Liver (tissue), 3 donors: ENCODE data around the gene DSCAML1.

Experiments used
- CTCF ChIP-seq: fragments of 150-350 bp; IDR thresholded peaks from 2 replicates; pipeline ENCODE4 v1.5.1; 2017; ENCODE audit warnings: improper control_type of control experiment, low read depth, low read length; ENCODE audit not compliant: missing input control
- GABPA ChIP-seq, 2 donors: IDR thresholded peaks in 1 of 2; conservative IDR thresholded peaks in 1 of 2; 2 replicates each; pipeline ENCODE4 v1.6.1; 2016; ENCODE audit warnings: antibody characterized with exemption in 2 of 2, mild to moderate bottlenecking in 1 of 2, moderate library complexity in 1 of 2
- MAX ChIP-seq: IDR thresholded peaks from 2 replicates; pipeline ENCODE4 v1.6.1; 2016; ENCODE audit warnings: antibody characterized with exemption
- NR2F2 ChIP-seq: IDR thresholded peaks from 2 replicates; pipeline ENCODE4 v1.6.1; 2016; ENCODE audit warnings: antibody characterized with exemption
- RAD21 ChIP-seq, 2 donors: IDR thresholded peaks; 2 replicates each; pipeline ENCODE4 v1.6.1; 2016; ENCODE audit warnings: antibody characterized with exemption in 2 of 2, mild to moderate bottlenecking in 2 of 2
- REST ChIP-seq: IDR thresholded peaks from 2 replicates; pipeline ENCODE4 v1.6.1; 2016; ENCODE audit warnings: antibody characterized with exemption, mild to moderate bottlenecking
- RXRA ChIP-seq, 2 donors: IDR thresholded peaks; 2 replicates each; pipeline ENCODE4 v1.6.1; 2017 to 2018; ENCODE audit warnings: antibody characterized with exemption in 2 of 2, mild to moderate bottlenecking in 1 of 2
- TAF1 ChIP-seq: conservative IDR thresholded peaks from 2 replicates; pipeline ENCODE4 v1.6.1; 2016; ENCODE audit warnings: antibody characterized with exemption, mild to moderate bottlenecking
- ZBTB33 ChIP-seq: IDR thresholded peaks from 2 replicates; pipeline ENCODE4 v1.6.1; 2016; ENCODE audit warnings: antibody characterized with exemption
- donor health status: healthy.
- donor health status: healthy.

- TF ChIP-seq CTCF (no peak), GABPA (IDR thresholded peaks at IDR 0.05 in 1 of 2, conservative IDR thresholded peaks at IDR 0.05 in 1 of 2) (no peak), RXRA (IDR thresholded peaks at IDR 0.05) (no peak), TAF1 (no peak), RAD21 (IDR thresholded peaks at IDR 0.05) (no peak), MAX (no peak), ZBTB33 (no peak), NR2F2 (no peak), REST (no peak)
Measured at GRCh38 chr11:117468888-117469287, 328.1 kb downstream of the DSCAML1 start.
